Activated naive CD8-positive, alpha-beta T cell treated with anti-CD3 and anti-CD28 coated beads, Interleukin-2, amount 50 U/mL, for 24 hours (primary cell): ENCODE data around the gene PERCC1.
A peak's percentile ranks its signal among the peaks of the same experiment; 100 is the strongest.

Experiments used
- ATAC-seq: fragments of 150-1000 bp; cut with Tn5 transposase; one replicate; pipeline ENCODE4 v1.10.0; 2021
- DNase-seq: peaks from one replicate; pipeline ENCODE4 v3.0.0; 2021
- H3K27ac Mint-ChIP-seq: one replicate; pipeline ENCODE4 v1.8.0; 2021; ENCODE audit warnings: mild to moderate bottlenecking, mixed read lengths
- H3K27me3 Mint-ChIP-seq: one replicate; pipeline ENCODE4 v1.8.0; 2021; ENCODE audit warnings: mixed read lengths
- H3K36me3 Mint-ChIP-seq: one replicate; pipeline ENCODE4 v1.8.0; 2021; ENCODE audit warnings: low read depth, mixed read lengths
- H3K4me1 Mint-ChIP-seq: one replicate; pipeline ENCODE4 v1.8.0; 2021; ENCODE audit warnings: mixed read lengths
- H3K4me3 Mint-ChIP-seq: one replicate; pipeline ENCODE4 v1.8.0; 2021; ENCODE audit warnings: mild to moderate bottlenecking, moderate library complexity, mixed read lengths
- H3K9me3 Mint-ChIP-seq: one replicate; pipeline ENCODE4 v1.8.0; 2021; ENCODE audit warnings: mixed read lengths

The PERCC1 gene

GRCh38 chr16:1425616-1426370 lies 5.1 kb upstream of the PERCC1 start:
- Mint-ChIP-seq H3K4me3 (no peak overlapping the region), H3K4me1 (peaks cover 15% of the 10 kb centered on the region), H3K27me3 (no peaks in the 10 kb centered on the region), H3K27ac (no peak overlapping the region), H3K36me3 (no peaks in the 10 kb centered on the region), H3K9me3 (no peaks in the 10 kb centered on the region)
- no peak for DNase-seq
- no peak for ATAC-seq

DNA sequence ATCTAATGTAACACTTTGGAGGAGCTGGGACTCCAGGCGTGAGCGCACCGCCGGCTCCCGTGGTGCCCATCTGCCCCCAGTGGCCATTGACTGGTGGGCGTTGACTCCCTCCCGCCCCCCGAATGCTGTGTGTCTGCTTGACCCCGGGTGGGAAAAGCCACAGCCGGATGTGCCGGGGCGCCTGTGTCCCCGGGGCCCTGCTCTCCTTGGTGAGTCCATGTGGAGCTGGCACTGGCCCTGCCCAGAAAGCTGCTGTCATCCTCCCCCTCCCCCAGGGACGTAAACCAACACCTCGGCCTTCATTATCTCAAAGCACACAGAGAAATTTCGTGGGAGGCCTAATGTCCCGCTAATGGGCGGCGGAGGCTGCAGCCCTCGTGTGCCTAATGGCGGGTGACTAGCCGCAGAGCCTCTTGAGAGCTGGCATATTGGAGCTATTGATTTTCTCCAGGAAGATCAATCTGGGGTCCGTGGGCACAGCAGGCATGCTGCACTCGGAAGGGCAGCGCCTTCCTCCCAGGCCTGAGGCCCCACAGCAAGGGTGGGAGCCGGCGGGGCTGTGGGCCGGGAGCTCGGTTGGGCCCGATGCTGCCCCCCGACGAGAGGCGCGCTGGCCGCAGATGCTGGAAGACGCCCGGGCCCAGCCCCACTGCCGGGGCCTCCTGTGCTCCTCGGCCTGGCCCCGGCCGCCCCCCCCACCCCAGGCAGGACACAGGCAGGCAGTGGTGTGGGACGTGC lies 4.0 kb upstream of the PERCC1 start:
- no peak for DNase-seq
- H3K4me1 Mint-ChIP-seq: peaks cover 5% of the 10 kb centered on the region
- H3K4me3 Mint-ChIP-seq: no peak overlapping the region
- ATAC-seq: no peak
- H3K36me3 Mint-ChIP-seq: no peaks in the 10 kb centered on the region
- H3K9me3 Mint-ChIP-seq: no peaks in the 10 kb centered on the region
- no peaks in the 10 kb centered on the region for H3K27me3 Mint-ChIP-seq
- H3K27ac Mint-ChIP-seq: no peak overlapping the region

DNA sequence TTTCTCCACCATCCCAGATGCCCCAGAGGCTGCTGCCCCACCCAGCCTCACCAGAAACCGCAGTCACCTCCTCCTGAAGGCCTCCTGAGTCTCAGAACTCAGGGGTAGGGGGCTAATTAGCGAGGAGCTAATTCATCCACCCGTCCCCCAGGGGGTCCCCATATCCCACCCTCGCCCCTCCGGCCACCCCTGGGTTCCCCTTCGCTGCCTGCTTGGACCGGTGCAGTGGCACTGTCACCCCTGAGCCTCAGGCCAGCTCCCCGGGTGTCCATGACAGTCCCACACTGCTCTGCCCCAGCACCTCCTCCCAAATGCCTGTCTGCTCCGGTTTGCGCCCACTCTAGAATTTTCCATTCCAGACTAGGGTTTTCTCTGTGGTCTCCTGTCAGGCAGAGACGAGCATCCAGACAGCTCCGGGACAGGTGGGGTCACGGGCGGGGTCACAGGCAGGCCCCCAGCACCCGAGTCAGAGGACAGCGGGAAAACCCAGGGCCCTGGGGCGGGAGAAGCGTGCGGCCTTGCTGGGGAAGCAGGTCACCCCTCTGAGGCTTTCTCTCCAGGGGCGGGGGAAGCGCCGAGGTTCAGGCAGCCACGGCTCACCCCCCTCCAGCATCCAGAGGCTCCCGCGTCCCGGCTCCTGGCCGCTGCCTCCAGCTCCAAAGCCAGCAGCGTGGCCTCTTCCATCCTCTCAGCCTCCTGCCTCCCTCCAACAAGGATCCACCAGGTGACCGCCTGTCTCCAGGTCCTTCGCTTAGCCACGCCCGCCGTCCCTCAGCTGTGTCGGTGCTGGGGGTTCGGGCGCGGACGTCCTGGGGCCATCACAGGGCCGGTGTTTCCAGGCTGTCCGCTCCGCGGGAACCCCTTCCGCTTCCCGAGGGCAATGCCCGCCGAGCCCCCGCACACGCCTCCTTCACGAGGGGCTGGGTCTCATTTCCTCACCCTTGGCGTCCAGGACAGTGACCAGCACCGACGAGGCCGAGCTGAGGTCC lies 3.1 kb upstream of the PERCC1 start:
- Mint-ChIP-seq H3K27ac (no peak overlapping the region), H3K36me3 (no peaks in the 10 kb centered on the region), H3K27me3 (no peaks in the 10 kb centered on the region), H3K4me1 (no peaks in the 10 kb centered on the region), H3K4me3 (no peak overlapping the region), H3K9me3 (no peaks in the 10 kb centered on the region)
- DNase-seq: no peak
- no peak for ATAC-seq

GRCh38 chr16:1428511-1428910 lies 2.4 kb upstream of the PERCC1 start:
- Mint-ChIP-seq H3K36me3 (no peaks in the 10 kb centered on the region), H3K4me1 (no peaks in the 10 kb centered on the region), H3K27me3 (no peaks in the 10 kb centered on the region), H3K9me3 (no peaks in the 10 kb centered on the region), H3K4me3 (no peak overlapping the region), H3K27ac (no peak overlapping the region)
- peak; percentile 74 for ATAC-seq
- peak; percentile 72 for DNase-seq

DNA sequence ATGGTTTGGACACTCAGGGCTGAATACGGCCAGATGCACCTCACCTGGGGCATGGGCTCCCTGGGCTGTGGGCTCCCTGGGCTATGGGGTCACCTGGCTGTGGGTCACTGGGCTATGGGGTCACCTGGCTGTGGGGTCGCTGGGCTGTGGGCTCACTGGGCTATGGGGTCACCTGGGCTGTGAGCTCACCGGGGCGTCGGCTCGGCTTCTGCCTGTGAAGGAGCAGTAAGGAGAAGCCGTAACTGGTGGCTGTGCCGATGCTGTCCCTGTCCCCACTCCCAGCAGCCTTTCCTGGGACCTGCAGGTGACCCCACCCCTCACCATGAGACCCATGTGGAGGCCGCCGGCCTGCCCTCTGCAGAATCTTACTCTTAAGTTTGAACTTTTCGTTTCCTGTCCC lies 1.9 kb upstream of the PERCC1 start:
- ATAC-seq (no peak), DNase-seq (no peak)
- Mint-ChIP-seq H3K27ac (no peak overlapping the region), H3K4me1 (no peaks in the 10 kb centered on the region), H3K9me3 (no peaks in the 10 kb centered on the region), H3K4me3 (no peak overlapping the region), H3K36me3 (no peaks in the 10 kb centered on the region), H3K27me3 (no peaks in the 10 kb centered on the region)

DNA sequence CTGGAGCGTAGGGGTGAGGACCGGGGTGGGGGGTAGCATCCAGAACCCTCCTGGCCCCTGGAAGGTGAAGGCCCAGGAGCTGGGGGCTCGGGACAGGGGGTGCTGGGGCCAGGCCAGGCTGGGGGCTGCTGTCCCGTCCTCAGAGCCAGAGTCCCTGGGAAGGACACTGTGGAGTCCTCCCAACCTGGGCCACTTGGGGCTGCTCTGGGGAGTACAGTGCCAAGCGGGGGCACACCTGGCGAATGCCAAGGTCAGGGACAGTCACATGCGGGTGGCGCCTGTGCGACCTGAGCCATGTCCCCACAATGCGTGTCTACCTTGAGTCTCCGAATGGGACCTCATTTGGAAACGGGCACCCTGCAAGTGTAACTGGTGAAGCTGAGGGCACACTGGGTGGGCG lies 1.2 kb upstream of the PERCC1 start:
- H3K4me1 Mint-ChIP-seq: no peaks in the 10 kb centered on the region
- no peaks in the 10 kb centered on the region for H3K27me3 Mint-ChIP-seq
- no peak for ATAC-seq
- no peaks in the 10 kb centered on the region for H3K36me3 Mint-ChIP-seq
- H3K9me3 Mint-ChIP-seq: no peaks in the 10 kb centered on the region
- no peak overlapping the region for H3K27ac Mint-ChIP-seq
- H3K4me3 Mint-ChIP-seq: no peak overlapping the region
- DNase-seq: no peak

DNA sequence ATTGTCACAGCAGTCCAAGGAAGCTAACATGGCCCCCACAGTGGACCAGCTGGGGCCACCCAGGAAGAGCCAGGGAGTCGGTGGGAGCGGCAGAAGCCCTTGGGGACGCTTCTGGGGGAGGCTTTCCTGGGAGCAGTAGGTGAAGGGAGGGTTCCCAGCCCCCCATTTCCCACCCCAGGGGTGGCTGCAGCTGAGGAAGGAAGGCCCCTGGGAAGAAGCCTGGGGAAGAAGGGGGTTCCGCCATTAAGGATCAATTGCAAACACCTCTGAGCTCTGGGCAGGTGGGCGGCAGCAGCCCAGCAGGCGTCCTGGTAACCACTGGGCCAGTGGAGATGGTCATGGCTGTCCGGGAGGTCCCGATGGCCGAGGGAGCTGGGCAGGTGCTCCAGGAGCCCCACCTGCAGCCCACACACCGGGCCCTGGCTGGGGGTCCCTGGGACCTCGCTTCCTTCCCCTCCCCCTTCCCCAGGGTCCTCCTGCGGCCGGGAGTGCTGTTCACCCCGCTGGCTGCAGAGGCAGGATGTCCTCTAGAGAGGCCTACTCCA lies 592 bp upstream of the PERCC1 start:
- H3K4me1 Mint-ChIP-seq: no peaks in the 10 kb centered on the region
- DNase-seq (no peak), ATAC-seq (no peak)
- no peak overlapping the region for H3K27ac Mint-ChIP-seq
- no peak overlapping the region for H3K4me3 Mint-ChIP-seq
- H3K9me3 Mint-ChIP-seq: no peaks in the 10 kb centered on the region
- no peaks in the 10 kb centered on the region for H3K36me3 Mint-ChIP-seq
- no peaks in the 10 kb centered on the region for H3K27me3 Mint-ChIP-seq

- H3K9me3 Mint-ChIP-seq: no peaks in the 10 kb centered on the region
- peak overlapping the region; percentile 35 for H3K27ac Mint-ChIP-seq
These were observed 806 bp downstream of the PERCC1 start for GRCh38 chr16:1431497-1432270.

GRCh38 chr16:1432388-1433262 lies 1.7 kb downstream of the PERCC1 start:
- peak overlapping the region; percentile 35 for H3K27ac Mint-ChIP-seq
- DNase-seq (no peak), ATAC-seq (no peak)

More at GRCh38 chr16:1431497-1432270, 806 bp downstream of the PERCC1 start:
- Mint-ChIP-seq H3K36me3 (no peaks in the 10 kb centered on the region), H3K4me3 (peak overlapping the region; percentile 29), H3K27me3 (no peaks in the 10 kb centered on the region), H3K4me1 (no peaks in the 10 kb centered on the region)
- ATAC-seq (no peak), DNase-seq (no peak)

DNA sequence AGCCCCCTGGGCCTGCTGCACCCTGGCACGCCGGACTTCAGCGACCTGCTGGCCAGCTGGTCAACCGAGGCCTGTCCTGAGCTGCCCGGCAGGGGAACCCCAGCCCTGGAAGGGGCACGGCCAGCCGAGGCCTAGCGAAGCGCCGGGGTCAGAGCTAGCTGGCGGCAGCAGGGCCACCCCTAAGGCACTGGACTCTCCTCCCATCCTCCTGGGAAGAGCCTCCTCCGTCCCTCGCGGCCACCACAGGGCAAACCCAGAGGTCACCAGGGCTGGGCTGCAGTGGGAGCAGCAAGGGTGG lies 2.3 kb downstream of the PERCC1 start:
- no peak overlapping the region for H3K27ac Mint-ChIP-seq
- no peaks in the 10 kb centered on the region for H3K36me3 Mint-ChIP-seq
- no peak for DNase-seq
- no peaks in the 10 kb centered on the region for H3K4me1 Mint-ChIP-seq
- H3K9me3 Mint-ChIP-seq: no peaks in the 10 kb centered on the region
- H3K4me3 Mint-ChIP-seq: no peak overlapping the region
- no peaks in the 10 kb centered on the region for H3K27me3 Mint-ChIP-seq
- ATAC-seq: no peak

More at GRCh38 chr16:1432388-1433262, 1.7 kb downstream of the PERCC1 start:
- Mint-ChIP-seq H3K4me3 (peak overlapping the region; percentile 29), H3K4me1 (no peaks in the 10 kb centered on the region), H3K9me3 (no peaks in the 10 kb centered on the region), H3K27me3 (no peaks in the 10 kb centered on the region), H3K36me3 (no peaks in the 10 kb centered on the region)

DNA sequence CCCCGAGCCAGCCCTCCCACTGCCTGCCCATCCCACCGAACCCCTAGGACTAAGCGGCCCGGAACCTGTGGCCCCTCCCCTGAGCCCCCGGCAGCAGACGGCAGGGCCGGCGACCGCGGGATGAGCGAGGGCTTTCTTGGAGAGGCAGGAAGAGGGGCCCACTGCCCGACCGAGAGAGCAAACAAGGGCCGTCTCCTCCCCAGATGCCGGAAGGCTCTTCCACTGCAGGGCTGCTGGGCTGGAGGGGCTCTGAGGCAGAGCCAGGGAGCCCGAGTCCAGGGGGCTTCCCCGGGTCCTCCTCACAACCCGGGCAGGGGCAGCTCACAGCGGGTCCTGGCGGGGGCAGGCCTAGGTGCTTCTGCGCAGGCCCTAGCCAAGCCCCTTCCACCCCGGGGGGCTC lies 2.9 kb downstream of the PERCC1 start:
- H3K36me3 Mint-ChIP-seq: no peaks in the 10 kb centered on the region
- no peaks in the 10 kb centered on the region for H3K9me3 Mint-ChIP-seq
- no peak overlapping the region for H3K4me3 Mint-ChIP-seq
- ATAC-seq: no peak
- H3K4me1 Mint-ChIP-seq: no peaks in the 10 kb centered on the region
- no peak overlapping the region for H3K27ac Mint-ChIP-seq
- DNase-seq: no peak
- H3K27me3 Mint-ChIP-seq: no peaks in the 10 kb centered on the region

GRCh38 chr16:1434644-1435592 lies 4.0 kb downstream of the PERCC1 start:
- Mint-ChIP-seq H3K4me1 (no peaks in the 10 kb centered on the region), H3K4me3 (no peak overlapping the region), H3K27me3 (no peaks in the 10 kb centered on the region), H3K27ac (no peak overlapping the region), H3K36me3 (no peaks in the 10 kb centered on the region), H3K9me3 (no peaks in the 10 kb centered on the region)
- ATAC-seq: no peak
- no peak for DNase-seq
